IPS-NIHi11 (cell line): ENCODE results near the gene ADAM22.

Experiments
- DNase-seq: peaks from one replicate; pipeline ENCODE4 v3.0.0; 2012; ENCODE audit warnings: mixed read lengths, low spot score

Gene ADAM22

GRCh38 chr7:87959336-87959735 lies 25.3 kb downstream of the ADAM22 start:
- no peak for DNase-seq

- DNase-seq, result no peak
Observed at GRCh38 chr7:87960239-87960638, 26.2 kb downstream of the ADAM22 start.

GRCh38 chr7:87961754-87962153 lies 27.7 kb downstream of the ADAM22 start:
- DNase-seq, result no peak

GRCh38 chr7:87966271-87966670 lies 32.2 kb downstream of the ADAM22 start:
- no peak for DNase-seq

- DNase-seq, result no peak
Observed at GRCh38 chr7:87968021-87968420, 34.0 kb downstream of the ADAM22 start.

GRCh38 chr7:87982116-87982515 lies 48.1 kb downstream of the ADAM22 start:
- no peak for DNase-seq

- no peak for DNase-seq
Observed at GRCh38 chr7:87984088-87984487, 50.0 kb downstream of the ADAM22 start.

- no peak for DNase-seq
Observed at GRCh38 chr7:87993269-87993668, 59.2 kb downstream of the ADAM22 start.

GRCh38 chr7:87999261-87999660 lies 65.2 kb downstream of the ADAM22 start:
- DNase-seq, result no peak

- DNase-seq, result no peak
Observed at GRCh38 chr7:88001744-88002530, 67.9 kb downstream of the ADAM22 start.

GRCh38 chr7:88002617-88003016 lies 68.6 kb downstream of the ADAM22 start:
- no peak for DNase-seq

- DNase-seq, result no peak
Observed at GRCh38 chr7:88003581-88003980, 69.5 kb downstream of the ADAM22 start.

GRCh38 chr7:88005191-88005590 lies 71.1 kb downstream of the ADAM22 start:
- DNase-seq, result no peak

GRCh38 chr7:88009651-88010050 lies 75.6 kb downstream of the ADAM22 start:
- no peak for DNase-seq

- DNase-seq, result no peak
Observed at GRCh38 chr7:88012086-88012485, 78.0 kb downstream of the ADAM22 start.

GRCh38 chr7:88013981-88014380 lies 79.9 kb downstream of the ADAM22 start:
- DNase-seq, result no peak

- DNase-seq, result no peak
Observed at GRCh38 chr7:88014581-88014980, 80.5 kb downstream of the ADAM22 start.

GRCh38 chr7:88015309-88015708 lies 81.3 kb downstream of the ADAM22 start:
- DNase-seq, result no peak

- DNase-seq, result no peak
Observed at GRCh38 chr7:88018501-88018900, 84.5 kb downstream of the ADAM22 start.

- DNase-seq, result no peak
Observed at GRCh38 chr7:88020953-88021665, 87.1 kb downstream of the ADAM22 start.

GRCh38 chr7:88027724-88028123 lies 93.7 kb downstream of the ADAM22 start:
- no peak for DNase-seq

- DNase-seq, result no peak
Observed at GRCh38 chr7:88034083-88034695, 100.1 kb downstream of the ADAM22 start.

- no peak for DNase-seq
Observed at GRCh38 chr7:88037050-88037449, 103.0 kb downstream of the ADAM22 start.
